NK-92 (cell line): Measurements from ENCODE around the gene C1QB.

Source experiments
- DNase-seq: peaks from one replicate; lab custom pipeline; 2025; ENCODE audit not compliant: unreplicated experiment; lab: John Stamatoyannopoulos, UW

C1QB gene

DNA sequence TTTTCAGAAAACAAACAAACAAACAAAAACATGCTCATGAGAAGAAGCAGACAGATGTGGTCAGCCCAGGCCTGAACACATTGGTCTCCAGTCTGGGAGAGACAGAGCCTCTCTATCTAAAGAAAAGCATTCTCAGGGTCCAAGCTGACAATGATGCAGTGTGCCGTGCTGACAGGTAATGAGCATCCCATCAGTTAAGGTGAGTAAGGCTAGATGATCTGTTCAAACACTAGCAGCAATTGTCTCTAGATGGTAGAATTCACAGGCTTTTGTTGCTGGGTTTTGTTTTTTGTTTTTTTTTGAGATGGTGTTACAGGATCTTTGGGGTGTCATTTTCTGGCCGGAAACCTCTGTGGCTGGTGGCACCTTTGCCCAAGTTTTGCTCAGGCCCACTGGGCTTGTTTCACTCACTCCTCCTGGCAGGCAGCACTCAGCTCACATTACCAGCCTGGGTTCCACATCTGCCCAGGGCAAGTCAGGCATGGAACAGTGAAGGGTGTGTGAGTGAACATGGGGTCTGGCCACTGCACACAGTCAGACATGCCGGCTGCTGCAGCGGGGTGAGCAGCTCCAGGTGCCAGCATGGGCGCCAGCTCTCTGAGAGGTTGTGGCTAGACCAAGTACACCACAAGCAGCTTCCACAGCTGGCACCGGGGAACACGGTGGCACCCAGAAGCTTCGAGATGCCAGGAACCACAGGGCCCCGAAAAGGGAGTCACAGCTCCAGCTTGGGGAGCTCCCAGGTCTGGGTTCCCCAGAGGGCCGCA is 19.2 kb upstream of the C1QB start:
- DNase-seq, result no peak

DNA sequence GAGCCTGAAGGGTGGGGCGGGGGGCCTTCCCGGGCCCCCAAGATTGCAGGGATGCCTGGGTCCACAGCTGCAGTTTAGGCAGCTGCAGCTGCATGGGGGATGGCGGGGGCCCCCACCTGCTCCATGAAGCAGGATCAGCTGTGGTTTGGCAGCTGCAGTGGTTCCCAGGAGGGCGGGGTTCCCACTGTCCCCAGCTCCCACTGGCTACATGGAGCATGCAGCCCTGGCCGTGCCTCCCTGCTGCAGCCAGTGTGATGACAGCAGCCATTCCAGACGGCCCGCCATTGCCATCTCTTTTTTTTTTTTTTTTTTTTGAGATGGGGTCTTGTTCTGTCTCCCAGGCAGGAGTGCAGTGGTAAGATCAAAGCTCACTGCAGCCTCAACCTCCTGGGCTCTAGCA is 17.6 kb upstream of the C1QB start:
- DNase-seq, result no peak

DNA sequence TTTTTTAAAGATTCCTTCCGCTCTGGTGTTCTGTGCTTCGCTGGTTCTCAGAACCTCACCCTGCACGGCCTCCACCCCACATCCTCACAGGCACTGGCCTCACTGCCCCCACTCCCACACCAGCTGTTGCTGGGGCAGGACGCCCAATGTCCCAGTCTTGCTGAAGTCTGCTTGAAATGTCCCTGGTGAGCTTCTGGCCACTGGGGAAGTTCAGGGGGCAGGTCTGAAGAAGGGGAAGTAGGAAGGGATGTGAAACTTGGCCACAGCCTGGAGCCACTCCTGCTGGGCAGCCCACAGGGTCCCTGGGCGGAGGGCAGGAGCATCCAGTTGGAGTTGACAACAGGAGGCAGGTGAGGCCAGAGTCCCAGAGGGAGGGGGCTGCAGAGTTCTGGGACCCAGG is 16.7 kb upstream of the C1QB start, which contains the start of gene C1QA:
Gene C1QA (plus strand): TSS at position 276 of the 400 bp plus-strand sequence. CDS start 989 bp downstream, outside the sequence.
- no peak for DNase-seq

DNA sequence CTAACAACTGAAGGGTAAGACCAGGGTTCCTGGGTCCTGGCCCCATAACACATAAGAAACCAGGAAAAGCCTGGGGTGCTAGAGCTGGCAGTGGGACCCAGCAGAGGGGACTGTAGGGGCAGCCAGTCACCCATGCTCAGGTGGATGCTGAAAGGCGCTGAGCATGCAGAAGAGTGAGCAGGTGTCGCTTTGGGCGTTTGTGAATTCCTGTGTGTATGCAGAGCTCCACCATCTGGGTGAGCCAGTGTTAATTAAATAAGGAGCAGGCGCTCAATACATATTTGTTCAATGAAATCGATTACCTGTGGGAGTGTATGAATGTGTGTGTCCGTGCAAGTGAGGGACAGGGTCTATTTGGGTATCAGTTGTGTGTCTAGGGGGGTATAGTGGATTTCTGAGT is 16.1 kb upstream of the C1QB start:
- no peak for DNase-seq

DNA sequence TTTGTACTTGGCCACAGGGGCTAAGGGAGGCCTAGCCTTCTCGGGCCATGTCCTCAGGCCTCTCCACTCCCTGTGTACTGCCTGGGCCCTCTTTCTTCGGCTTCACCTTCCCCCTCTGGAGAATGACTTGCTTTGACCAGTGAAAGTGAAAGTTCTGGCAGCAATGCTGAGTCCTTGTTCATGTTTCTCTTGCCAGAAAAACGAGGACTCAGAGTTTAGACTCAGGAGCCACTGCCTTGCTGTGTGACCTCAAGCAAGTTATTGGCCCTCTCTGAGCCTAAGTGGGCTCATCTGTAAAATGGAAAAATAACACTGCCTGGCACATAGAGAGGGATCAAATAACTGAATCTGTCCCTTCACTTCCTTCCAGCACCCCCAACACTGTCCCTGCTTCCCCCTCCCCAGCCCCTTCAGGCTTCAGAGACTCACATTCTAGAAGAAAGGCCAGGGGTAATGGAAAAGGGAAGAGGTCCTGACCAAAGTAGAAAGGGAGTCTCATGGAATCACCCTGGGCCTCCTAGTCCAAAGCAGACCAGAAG is 15.1 kb upstream of the C1QB start:
- no peak for DNase-seq

DNA sequence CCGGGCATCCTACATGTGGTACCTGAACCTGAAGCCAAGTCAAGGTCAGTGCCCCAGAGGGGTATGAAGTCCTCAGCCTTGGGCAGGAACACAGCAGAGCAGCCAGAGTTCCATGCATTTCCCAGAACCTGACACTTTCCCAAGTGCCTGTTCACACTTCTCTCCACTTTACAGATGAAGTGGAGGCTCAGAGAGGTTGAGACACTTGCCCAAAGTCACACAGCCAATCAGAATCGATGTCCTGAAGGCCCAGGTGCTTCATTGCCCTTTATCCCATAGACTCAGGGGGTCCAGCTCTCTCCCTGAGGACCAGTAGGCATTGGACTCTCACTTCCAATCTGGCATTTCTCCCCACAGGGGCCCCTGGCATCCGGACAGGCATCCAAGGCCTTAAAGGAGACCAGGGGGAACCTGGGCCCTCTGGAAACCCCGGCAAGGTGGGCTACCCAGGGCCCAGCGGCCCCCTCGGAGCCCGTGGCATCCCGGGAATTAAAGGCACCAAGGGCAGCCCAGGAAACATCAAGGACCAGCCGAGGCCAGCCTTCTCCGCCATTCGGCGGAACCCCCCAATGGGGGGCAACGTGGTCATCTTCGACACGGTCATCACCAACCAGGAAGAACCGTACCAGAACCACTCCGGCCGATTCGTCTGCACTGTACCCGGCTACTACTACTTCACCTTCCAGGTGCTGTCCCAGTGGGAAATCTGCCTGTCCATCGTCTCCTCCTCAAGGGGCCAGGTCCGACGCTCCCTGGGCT is 14.4 kb upstream of the C1QB start:
- DNase-seq, result no peak

DNA sequence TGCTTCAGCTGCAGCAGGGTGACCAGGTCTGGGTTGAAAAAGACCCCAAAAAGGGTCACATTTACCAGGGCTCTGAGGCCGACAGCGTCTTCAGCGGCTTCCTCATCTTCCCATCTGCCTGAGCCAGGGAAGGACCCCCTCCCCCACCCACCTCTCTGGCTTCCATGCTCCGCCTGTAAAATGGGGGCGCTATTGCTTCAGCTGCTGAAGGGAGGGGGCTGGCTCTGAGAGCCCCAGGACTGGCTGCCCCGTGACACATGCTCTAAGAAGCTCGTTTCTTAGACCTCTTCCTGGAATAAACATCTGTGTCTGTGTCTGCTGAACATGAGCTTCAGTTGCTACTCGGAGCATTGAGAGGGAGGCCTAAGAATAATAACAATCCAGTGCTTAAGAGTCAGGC is 13.8 kb upstream of the C1QB start:
- no peak for DNase-seq

DNA sequence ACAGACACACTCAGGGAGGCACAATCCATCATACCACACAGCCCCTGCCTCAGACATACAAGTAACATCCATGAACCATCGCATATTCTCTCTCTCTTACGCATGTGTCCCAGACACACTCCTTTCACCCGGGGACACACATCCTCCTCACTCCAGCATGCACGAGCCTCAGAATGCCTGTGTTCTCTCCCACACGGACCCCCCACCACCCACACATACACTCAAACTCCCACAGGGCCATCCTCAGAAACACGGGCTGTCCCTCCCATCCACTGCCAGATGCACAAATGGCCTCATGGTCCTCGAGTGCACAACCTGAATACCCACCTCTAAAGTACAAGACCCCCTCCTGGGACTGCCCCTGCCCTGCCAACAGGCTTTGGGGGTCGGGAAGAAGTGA is 11.8 kb upstream of the C1QB start:
- no peak for DNase-seq

DNA sequence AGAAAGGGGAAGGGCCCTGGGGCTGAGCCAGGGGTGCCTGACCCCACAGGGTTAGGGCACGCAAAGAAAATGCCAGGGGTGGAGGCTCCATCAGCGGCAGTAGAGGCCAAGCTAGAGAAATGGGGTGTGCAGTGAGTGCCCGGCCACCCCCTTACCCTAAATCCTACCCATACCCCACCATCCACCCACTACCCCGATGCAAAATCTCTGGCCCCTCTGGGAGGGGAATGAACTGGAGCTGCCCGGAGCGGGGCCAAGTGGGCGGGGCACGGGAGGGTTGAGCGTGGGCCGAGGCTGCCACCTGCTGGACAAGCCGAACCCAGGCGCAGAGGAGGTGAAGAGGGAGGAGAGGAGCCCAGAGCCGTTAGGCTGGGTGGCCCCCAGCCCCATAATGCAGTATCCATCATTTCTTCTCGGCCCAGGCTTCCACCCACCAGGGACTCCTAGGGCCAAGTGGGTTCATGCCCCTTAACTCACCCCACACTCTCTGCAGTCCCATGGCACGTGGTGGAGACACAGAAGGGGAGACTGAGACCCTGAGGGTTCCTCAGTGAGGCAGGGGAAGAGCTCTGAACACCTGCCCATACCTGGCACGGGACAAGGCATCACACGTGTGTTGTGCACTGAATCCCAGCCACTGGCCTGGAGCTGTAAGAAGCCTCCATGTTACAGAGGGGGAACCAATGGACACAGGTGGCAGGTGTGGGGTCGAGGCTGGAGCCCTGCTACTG is 11.0 kb upstream of the C1QB start:
- no peak for DNase-seq

DNA sequence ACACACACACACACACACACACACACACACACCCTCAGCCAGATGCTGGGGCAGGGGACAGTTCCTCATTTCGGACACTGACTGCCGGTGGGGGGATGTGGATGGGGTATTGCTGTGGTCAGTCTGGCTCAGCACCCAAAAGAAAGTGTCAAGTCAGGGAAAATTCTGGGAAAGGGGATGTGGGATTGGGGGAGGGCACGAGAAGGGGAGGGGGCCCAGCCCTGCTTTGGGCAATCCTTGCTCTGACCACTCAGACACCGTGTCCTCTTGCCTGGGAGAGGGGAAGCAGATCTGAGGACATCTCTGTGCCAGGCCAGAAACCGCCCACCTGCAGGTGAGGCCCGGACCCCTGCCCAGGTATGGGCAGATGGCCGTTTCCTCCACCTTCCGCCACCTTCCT is 9.7 kb upstream of the C1QB start, which contains the start of gene C1QC:
Gene C1QC (plus strand): TSS at position 253 of the 400 bp plus-strand sequence. CDS start 391 bp downstream, outside the sequence.
- DNase-seq, result no peak

DNA sequence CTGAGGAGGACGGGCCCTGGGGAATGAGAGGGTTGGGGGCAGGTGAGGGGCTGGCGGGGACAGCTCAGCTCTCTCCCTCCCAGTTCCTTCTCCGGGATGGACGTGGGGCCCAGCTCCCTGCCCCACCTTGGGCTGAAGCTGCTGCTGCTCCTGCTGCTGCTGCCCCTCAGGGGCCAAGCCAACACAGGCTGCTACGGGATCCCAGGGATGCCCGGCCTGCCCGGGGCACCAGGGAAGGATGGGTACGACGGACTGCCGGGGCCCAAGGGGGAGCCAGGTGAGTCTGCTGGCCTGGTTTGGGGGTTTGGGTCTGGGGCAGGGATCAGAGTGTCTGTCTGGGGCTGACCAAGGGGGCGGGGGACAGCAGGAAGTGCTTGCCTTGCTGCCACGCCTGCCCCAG is 9.1 kb upstream of the C1QB start:
- no peak for DNase-seq

DNA sequence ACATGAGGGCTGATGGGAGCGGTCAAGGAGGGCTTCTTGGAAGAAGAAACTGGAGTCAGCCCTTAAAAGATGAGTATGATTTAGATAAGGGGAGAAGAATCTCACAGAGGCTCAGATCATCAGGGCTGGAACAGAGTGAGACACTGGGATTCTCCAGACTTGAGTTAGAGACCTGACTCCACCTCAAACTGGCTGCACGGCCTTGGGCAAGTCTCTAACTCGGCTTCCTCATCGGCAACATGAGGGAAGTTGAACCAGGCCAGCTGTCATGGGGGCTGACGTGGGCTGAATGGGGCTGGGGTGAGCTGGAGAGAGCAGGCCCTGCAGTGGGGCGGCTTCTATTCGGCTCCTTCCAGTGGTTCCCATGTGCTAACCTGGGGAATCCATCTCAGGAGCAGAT is 7.1 kb upstream of the C1QB start:
- no peak for DNase-seq

DNA sequence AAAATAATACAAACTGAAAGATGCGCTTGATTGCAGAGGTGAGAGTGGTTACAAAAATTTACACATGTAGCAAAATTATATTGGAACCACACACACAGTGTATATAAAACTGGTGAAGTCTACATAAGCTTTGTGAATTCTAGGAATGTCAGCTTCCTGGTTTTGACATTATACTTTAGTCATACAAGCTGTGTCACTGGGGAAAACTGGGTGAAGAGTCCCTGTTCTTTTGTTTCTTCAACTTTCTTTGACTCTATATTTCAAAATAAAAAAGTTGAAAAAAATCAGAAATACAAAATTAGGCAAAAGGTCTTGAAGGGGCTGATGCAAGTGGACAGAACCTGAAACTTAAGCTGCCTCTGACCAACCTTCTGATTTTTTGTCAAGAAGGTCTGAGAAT is 6.7 kb upstream of the C1QB start:
- DNase-seq, result no peak

DNA sequence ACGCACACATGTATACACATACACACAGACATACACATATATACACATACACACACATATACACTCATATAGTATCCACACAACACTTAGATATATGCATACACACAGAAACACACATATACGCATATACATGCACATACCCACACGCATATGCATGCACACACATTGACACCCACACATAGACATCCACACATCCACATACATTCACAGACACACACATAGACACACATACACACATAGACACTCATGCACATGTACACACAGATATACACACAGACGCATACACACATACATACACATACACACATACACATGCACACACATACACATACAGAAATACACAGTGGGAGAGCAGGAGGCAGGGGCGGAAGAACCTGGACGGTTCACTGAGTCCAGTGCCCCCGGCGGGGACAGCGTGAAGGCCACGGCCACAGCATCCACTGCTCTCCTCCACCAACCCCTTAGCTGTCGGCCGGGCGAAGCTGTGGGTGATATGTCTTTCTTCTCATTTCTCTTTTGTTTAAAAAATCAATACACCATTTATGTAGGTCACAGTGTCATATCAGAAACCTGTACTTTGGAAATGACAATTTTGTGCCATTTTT is 2.8 kb upstream of the C1QB start:
- DNase-seq, result no peak

DNA sequence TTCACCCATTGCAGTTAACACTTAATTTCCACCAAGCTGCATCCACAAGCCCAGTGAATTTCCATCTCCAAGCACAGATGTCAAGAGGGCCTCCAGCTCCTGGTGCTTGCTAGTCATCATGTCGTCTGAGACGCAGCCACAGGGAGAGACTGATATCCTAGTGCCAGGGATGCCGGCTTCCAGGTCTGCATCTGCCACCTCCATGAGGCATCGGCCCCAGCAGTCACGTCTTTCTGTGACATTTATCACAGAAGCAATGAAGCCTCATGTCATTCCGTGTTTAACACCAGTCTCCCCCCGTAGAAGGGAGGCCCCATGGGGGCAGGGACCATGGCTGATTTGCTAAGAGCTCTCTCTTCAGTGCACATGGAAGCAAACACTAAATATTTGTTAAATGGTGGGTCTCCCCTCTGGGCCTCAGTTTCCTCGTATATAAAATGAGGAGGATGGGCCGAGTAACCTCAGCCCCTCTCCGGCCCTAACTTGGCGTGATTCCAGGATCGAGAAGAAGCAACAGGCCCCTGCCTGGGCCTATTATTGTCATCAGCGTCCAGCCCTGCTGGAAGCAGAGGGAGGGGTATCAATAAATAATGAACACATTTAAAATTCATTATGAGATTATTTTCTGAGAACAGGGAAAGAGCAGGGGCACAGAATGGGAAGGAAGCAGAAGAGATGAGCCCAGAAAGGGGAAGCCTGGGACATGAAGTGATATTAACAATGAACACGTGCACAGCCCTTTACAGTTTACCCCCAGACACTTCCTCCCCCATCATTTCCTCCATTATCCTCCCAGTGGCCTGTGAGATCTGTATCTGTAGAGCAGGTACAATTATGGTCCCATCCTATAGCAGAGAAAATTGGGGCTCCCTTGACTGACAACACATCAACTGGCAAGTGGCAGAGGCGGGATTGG is 837 bp upstream of the C1QB start:
- no peak for DNase-seq

DNA sequence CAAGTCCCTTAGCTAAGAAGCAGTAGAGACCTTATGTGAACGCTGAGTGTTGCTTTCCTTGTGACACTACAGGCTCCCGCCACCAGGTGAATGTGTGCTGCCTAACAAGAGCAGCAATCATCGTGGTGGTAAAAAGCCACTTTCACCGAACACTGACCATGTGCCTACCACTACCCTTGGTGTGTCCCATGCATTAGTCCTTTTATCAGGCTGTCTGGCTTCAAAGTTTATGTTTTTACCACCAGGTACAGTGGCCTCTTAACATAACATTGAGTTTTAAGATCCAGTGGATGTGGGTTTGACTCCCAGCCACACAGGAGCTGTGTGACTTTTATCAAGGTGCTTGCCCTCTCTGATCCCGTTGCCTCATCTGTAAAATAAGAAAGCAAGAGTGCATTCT is 1.7 kb downstream of the C1QB start:
- DNase-seq, result no peak

DNA sequence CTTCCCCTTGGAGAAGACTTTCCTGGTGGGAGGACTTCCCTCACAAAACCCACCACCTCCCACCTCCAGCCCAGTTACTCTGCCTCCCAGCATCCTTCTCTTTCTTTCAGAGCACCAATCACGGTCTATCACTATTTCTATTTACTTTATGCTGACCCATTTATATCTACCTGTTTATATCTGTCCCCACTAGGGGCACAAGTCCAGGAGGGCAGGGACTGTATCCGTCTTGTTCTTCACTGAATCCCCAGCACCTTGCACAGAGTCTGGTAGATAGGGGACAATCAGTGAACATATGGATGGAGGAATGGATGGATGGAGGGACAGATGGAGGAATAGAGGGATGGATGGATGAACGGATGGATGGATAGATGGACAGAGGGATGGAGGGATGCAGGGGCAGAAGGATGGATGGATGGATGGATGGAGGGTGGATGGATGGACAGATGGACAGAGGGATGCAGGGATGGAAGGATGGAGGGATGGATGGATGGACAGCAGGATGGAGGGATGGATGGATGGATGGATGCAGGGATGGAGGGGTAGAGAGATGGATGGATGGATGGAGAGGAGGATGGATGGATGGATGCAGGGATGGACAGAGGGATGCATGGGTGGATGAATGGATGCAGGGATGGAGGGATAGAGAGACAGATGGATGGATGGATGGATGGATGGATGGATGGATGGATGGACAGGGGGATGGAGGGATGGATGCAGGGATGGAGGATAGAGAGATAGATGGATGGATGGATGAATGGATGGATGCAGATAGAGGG is 5.5 kb downstream of the C1QB start:
- no peak for DNase-seq

DNA sequence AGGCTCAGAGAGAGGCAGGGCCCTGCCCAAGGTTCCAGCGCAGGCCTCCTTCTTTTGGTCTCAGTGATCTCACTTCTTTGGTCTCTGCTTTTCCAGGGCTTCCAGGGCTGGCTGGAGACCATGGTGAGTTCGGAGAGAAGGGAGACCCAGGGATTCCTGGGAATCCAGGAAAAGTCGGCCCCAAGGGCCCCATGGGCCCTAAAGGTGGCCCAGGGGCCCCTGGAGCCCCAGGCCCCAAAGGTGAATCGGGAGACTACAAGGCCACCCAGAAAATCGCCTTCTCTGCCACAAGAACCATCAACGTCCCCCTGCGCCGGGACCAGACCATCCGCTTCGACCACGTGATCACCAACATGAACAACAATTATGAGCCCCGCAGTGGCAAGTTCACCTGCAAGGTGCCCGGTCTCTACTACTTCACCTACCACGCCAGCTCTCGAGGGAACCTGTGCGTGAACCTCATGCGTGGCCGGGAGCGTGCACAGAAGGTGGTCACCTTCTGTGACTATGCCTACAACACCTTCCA is 7.7 kb downstream of the C1QB start:
- DNase-seq, result no peak

DNA sequence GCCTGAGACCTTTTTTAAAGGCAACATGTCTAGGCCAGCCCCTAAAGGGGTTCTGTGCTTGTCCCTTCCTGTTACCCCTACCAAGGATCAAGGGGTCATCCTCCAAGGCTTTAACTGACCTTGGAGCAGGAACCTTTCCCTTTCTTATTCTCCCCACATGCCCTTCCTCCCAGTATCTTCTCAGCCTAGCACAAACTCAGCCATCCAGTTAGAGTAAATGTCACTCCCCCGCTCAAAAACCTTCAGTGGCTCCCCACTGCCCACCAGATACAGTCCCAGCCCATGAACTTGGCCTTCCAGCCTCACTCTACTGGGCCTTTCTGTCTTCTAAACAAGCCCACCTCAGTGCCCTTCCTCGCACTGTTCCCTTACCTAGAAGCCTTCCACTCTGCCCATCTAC is 8.8 kb downstream of the C1QB start:
- no peak for DNase-seq
